Right renal pelvis (tissue), 4 donors: Measurements from ENCODE around the gene PEF1. TPM values are rescaled to one million over a fixed set of nuclear protein-coding genes. Genes with fewer than 3 reads are reported as not detected.
A peak's percentile ranks its signal among the peaks of the same experiment; 100 is the strongest.

Source experiments
- DNase-seq, 4 donors: peaks; one replicate each; pipeline ENCODE4 v3.0.0-alpha.2; 2013; ENCODE audit warnings: low read depth in 4 of 4, low spot score in 3 of 4, missing footprints in 1 of 4
- polyA plus RNA-seq, 4 donors: library from polyadenylated mRNA; unstranded; fragments of 120-200 nt; gene quantifications; one replicate each; pipeline ENCODE4 v1.2.1, GENCODE V29; 2013; ENCODE audit not compliant: insufficient read length in 4 of 4

Gene PEF1
- 10 to 100 TPM; 75.5 to 83.0 (median 79.1) TPM for polyA plus RNA-seq

DNA sequence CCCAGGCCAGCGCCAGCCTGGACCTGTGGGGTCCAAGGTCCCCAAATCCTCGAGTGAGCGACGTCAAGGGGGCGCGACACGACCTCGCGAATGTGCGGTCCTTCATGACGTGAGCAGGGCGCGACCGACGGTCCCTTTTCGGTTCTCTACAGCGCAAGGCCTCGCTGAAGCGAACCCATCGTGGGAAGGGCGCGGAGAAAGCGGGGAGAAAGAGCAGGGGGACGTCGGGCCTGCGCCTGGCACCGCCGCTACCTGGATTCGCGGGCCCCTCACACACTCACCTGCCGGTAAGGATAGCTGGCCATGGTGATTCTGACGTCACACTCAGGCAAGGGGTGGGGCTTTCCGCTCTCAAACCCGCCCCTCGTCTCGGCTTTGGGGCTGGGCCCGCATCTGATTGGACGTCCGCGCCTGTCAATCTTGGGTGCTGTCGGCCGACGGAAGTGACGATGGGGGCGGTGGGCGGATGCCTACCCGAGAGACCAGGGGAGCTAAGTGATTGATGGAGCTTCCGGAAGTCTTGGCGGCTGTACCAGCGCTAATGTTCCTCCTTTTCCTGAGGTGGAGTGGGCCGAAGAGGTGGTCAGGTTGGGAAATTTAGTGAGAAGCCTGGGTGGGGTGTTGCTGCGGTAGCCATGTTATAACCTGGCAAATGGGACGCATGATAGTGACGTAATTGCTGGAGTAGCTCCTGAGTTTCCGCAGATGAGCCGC is at the start of gene PEF1:
Gene PEF1, minus strand, starts transcription at position 317 of the 714 bp plus-strand sequence. Its CDS starts 12 bp downstream, at position 305.
- peak; percentile 97 to 100 (median 97) for DNase-seq

- DNase-seq: no peak
These were observed 48.6 kb upstream of the PEF1 start for GRCh38 chr1:31693231-31693630.

DNA sequence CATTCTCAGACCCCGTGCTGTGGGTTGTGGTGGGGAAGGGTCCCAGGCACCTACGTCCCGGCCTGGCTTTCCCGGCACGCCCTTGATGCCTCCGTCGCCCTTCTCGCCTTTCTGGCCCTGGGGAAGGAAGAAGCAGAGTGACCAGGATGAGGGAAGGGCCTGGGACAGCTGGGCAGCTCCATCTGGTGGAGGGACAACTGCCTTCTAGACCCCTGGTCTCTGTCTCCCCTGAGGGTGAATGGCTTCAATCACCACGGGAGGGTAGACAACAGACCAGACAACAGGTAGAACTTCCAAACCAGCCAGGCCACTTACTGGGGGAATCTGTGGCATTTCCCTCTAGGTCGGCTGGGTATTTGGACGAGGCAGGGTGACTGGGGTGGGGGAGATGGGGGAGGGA is 47.3 kb upstream of the PEF1 start:
- no peak for DNase-seq

- no peak for DNase-seq
These were observed 46.8 kb upstream of the PEF1 start for GRCh38 chr1:31691446-31691845.

DNA sequence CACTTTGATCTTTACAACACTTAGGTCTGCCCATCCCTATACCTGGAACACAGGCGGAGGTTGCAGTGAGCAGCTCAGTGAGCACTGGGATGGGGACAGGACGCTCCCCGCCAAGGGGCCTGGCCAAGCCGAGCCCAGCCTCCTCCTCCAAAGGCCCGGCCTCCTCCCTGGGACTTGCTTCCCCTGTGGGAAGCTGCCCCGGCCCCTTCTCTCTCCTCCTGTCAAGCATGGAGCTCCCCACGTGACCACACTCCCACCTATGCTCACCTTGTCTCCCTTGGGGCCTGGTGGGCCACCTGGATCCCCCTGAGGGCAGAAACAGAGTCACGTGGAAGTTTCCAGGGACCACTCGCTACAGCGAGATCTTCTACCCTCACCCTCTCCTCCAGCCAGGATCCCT is 46.2 kb upstream of the PEF1 start:
- no peak for DNase-seq

DNA sequence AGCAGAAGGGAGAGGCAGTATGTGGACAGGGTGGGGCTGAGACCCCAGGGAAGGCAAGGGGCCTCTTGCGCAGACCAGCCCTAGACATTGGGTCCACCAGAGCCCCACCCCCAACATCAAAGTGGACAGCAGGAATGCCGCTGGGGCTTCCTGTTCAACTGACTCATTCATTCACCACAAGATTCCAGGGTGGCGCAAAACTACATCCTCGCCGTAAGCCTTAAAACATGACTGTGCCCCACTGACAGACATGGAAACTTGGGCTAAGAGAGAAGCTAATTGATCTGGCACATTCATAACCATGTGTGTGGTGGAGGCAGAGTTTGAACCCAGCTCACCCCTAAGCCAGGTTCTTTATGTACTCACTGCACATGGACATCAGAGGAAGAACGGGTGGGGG is 45.2 kb upstream of the PEF1 start:
- no peak for DNase-seq

- no peak for DNase-seq
These were observed 44.7 kb upstream of the PEF1 start for GRCh38 chr1:31689379-31689778.

- no peak for DNase-seq
These were observed 43.7 kb upstream of the PEF1 start for GRCh38 chr1:31688233-31688918.

DNA sequence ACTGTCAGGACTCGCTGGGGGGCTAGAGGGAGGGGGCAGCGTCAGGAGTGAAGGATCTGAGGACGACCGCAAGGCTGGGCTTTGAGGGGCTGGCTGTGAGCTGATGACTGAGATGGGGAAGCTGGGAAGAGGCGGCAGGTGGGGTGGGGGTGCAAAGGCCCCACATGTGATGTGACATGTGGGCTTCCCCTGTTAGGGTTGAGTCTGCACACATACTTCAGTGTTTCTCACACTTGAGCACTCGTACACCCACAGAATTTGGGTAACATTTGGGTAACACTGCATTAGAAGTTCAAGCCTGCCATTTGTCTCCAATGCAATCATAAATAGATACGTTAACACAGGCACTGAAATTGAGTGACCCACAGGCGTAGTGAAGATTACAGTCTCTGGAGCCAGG is 42.9 kb upstream of the PEF1 start:
- no peak for DNase-seq

GRCh38 chr1:31685795-31686194 is 41.1 kb upstream of the PEF1 start:
- DNase-seq: no peak

- DNase-seq: no peak
These were observed 39.3 kb upstream of the PEF1 start for GRCh38 chr1:31683997-31684396.

DNA sequence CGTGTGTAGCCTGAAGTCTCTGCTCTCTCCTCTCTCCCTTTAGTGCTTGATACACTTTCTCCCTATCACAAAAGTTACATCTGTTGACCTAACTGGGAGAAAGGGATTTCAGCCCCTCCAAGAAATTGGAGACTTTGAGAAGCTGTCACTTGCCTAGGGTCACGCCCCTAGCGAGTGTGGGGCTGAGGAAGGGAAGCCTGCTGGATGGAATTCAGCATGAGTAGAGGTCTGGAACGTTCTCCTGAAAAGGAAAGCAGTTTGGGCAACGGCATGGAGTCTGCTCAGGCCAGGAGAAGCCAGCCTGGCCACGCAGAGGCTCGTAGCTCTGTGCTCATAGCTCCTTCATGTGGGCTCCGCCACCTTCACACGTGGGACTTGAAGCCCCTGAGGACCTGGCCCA is 36.7 kb upstream of the PEF1 start:
- DNase-seq: no peak

- DNase-seq: no peak
These were observed 35.1 kb upstream of the PEF1 start for GRCh38 chr1:31679676-31680230.

- no peak for DNase-seq
These were observed 34.4 kb upstream of the PEF1 start for GRCh38 chr1:31679091-31679490.

DNA sequence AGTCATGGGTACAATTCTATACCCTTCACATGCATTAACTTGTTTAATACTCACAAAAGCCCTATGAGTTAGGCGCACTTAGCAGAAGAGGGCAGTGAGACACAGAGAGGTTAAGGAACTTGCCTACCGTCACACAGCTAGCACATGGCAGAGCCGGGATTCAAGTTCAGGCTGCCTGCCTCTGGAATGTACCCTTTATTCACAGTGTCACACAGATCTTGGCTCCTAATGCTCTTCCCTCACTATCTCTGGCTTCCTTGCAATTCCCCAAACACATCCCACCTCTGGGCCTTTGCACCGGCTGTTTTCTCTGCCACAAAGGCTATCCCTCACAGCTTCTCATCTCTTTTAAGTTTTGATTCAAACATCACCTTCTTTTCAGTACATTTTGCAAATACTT is 34.0 kb upstream of the PEF1 start:
- DNase-seq: no peak

DNA sequence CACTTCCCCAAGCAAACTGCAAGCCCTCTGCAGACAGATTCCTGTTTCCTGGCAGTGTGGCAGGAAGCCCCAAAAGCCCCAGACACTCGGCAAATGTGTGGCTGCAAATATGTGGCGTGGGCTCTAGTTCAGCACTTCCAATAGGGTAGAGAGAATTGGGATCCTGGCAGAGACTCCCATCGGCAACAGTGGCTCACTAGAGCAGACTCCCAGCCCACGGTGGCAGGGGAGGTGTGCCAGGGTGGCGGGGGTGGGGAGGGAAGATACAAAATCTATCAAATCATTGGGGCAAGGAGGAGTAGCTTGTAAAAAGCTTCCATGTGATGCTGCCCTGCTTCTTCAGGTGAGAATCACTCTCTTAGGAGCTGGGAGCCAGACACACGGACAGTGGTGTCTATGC is 33.3 kb upstream of the PEF1 start:
- no peak for DNase-seq

GRCh38 chr1:31677401-31677800 is 32.7 kb upstream of the PEF1 start:
- no peak for DNase-seq

- DNase-seq: no peak
These were observed 31.1 kb upstream of the PEF1 start for GRCh38 chr1:31675756-31676155.

DNA sequence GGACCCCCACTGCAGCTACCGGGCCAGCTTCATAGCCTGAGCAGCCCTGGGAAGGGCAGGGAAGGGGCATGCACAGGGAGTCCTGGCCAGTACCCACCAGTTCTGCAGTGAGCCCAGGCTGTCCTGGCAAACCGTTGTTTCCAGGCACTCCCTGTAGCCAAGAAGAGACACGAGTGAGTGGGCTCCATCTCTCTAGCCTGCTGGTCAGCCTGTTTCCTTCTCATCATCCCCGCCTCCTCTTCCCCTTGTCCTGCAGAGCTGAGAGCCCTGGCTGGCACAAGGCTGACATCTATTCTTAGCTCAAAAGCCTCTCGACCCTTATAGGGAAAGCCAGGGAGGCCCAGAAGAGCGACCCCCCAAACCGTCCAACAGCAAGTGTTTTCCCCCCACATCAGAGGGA is 30.5 kb upstream of the PEF1 start:
- DNase-seq: no peak

GRCh38 chr1:31674626-31675025 is 29.9 kb upstream of the PEF1 start:
- no peak for DNase-seq

DNA sequence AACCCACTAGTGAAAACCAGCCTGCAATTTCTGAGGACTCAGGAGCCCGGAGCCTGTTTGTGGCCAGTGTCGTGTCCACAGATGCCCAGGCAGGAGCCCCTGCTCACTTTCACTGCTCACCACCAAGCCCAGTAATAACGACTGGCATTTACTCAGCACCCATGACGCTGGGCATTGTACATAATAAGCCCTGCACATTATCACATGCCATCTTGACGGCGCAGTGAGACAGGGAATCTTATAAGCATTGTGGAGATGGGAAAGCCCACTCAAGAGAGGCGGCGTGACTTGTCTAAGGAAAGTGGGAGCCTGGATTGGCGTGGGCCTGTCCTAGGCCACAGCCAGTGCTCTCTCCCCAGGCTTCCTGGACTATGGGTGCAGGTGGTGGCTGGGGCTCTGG is 28.8 kb upstream of the PEF1 start:
- DNase-seq: no peak

GRCh38 chr1:31672986-31673385 is 28.3 kb upstream of the PEF1 start:
- DNase-seq: no peak
